ENCODE measurements around the gene SLC38A1.

DNA sequence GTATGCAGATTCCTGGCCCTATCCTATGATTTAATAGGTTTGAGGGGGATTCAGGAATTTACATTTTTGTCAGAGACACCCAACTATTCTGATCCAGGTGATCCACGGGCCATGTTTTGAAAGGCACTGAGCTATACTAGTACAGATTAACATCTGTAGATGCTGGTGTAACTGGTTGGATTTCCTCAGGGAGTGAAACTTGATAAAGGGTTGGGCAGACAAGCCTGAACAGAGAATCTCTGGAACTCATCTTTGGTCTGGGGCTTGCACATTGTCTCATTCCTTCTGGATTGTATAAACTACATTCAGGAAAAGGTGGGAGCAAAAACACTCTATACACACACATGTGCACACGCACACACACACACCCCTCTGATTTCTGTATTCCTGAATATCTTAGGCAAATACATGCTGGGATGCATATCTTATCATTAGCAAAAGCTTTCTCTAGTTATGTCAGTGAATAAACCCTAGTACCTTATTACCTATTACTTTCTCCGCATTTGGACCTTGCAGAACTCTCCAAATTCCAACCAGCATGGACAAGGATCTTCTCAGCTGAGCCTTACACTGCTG, 104.6 kb downstream of the SLC38A1 start:
- TF ChIP-seq, protein P1, sequence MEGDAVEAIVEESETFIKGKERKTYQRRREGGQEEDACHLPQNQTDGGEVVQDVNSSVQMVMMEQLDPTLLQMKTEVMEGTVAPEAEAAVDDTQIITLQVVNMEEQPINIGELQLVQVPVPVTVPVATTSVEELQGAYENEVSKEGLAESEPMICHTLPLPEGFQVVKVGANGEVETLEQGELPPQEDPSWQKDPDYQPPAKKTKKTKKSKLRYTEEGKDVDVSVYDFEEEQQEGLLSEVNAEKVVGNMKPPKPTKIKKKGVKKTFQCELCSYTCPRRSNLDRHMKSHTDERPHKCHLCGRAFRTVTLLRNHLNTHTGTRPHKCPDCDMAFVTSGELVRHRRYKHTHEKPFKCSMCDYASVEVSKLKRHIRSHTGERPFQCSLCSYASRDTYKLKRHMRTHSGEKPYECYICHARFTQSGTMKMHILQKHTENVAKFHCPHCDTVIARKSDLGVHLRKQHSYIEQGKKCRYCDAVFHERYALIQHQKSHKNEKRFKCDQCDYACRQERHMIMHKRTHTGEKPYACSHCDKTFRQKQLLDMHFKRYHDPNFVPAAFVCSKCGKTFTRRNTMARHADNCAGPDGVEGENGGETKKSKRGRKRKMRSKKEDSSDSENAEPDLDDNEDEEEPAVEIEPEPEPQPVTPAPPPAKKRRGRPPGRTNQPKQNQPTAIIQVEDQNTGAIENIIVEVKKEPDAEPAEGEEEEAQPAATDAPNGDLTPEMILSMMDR (IDR thresholded peaks at IDR 0.05; ENCODE audit: borderline replicate concordance, extremely low read depth, low read length, poor library complexity, severe bottlenecking) = no peak
- no peak for TF ChIP-seq EZH2 (IDR thresholded peaks at IDR 0.05; ENCODE audit: borderline replicate concordance, low read depth, low read length, severe bottlenecking)
